ENCODE measurements around the gene TMEM263.
A peak's percentile ranks its signal among the peaks of the same experiment; 100 is the strongest.

DNA sequence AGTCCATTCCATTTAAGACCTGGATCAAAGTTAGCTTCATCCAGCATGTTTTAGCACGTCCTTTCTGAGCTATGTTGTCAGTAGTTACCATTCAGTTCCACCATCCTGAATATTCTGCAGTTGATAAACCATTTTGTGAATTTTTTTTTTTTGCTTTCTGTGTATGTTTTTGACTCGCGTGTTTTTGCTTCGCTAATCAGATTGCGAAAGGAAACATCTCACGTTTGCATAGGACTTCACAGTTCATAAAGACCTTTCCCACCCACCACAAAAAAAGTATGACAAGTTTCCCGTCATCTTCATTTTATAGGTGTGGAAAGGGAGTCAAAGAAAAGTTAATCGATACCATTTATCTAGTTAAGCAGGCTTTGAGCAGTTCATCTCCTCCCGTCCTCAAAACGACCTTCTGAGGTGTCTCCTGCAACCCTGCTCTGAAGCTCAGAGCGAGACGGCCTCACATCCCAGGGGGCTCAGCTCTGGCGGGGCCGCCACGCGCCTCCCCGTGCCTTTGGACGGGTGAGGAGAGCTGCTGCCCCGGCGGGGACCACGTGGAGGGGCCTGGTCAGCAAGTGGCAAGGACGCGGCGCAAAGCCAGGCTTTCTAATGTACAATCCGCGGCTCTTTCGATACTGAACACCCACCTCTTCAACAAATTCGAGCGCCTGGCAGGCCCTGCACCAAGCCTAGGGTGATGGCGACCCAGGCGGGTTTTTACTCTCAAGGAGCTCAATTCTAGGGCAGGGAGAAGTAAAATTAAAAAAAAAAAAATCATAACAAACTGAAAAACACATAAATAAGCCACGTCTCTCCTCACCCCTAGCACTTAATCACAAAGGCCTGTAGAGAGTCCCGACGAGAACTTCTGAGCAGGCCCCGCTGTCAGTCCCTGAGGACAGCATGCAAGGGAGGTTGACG is 988 bp upstream of the TMEM263 start:
- TF ChIP-seq RCOR1 (IDR thresholded peaks at IDR 0.05; ENCODE audit: low read length) (0 out of 2 replicates have a peak, but pooled peaks have one; percentile 13), POLR2AphosphoS5 (IDR thresholded peaks at IDR 0.05; ENCODE audit: low read depth, low read length) (no peak), SIN3A (IDR thresholded peaks at IDR 0.05; ENCODE audit: borderline replicate concordance, low read depth, low read length) (no peak), YY1 (IDR thresholded peaks at IDR 0.05; ENCODE audit: low read depth) (no peak), TAF1 (IDR thresholded peaks at IDR 0.05; ENCODE audit: borderline replicate concordance, low read depth, low read length) (no peak), FOXM1 (IDR thresholded peaks at IDR 0.05; ENCODE audit: low read depth) (no peak), FOSL2 (IDR thresholded peaks at IDR 0.05; ENCODE audit: borderline replicate concordance, low read depth) (no peak)
- TF ChIP-seq, protein P1, sequence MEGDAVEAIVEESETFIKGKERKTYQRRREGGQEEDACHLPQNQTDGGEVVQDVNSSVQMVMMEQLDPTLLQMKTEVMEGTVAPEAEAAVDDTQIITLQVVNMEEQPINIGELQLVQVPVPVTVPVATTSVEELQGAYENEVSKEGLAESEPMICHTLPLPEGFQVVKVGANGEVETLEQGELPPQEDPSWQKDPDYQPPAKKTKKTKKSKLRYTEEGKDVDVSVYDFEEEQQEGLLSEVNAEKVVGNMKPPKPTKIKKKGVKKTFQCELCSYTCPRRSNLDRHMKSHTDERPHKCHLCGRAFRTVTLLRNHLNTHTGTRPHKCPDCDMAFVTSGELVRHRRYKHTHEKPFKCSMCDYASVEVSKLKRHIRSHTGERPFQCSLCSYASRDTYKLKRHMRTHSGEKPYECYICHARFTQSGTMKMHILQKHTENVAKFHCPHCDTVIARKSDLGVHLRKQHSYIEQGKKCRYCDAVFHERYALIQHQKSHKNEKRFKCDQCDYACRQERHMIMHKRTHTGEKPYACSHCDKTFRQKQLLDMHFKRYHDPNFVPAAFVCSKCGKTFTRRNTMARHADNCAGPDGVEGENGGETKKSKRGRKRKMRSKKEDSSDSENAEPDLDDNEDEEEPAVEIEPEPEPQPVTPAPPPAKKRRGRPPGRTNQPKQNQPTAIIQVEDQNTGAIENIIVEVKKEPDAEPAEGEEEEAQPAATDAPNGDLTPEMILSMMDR (IDR thresholded peaks at IDR 0.05), result no peak
- TF ChIP-seq, protein P2, sequence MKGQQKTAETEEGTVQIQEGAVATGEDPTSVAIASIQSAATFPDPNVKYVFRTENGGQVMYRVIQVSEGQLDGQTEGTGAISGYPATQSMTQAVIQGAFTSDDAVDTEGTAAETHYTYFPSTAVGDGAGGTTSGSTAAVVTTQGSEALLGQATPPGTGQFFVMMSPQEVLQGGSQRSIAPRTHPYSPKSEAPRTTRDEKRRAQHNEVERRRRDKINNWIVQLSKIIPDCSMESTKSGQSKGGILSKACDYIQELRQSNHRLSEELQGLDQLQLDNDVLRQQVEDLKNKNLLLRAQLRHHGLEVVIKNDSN (IDR thresholded peaks at IDR 0.05; ENCODE audit: borderline replicate concordance, low read depth), result peak; percentile 37
